PC-9 (cell line): ENCODE data around the gene CECR2.

Experiments used
- CTCF ChIP-seq: fragments of 200-600 bp; sonication (generic); conservative IDR thresholded peaks from 2 replicates; pipeline ENCODE4 v1.6.1; 2017; ENCODE audit warnings: mixed run types, antibody characterized with exemption, mild to moderate bottlenecking, moderate library complexity
- EZH2 ChIP-seq: fragments of 200-600 bp; sonication (generic); IDR thresholded peaks from 2 replicates; pipeline ENCODE4 v1.8.0; 2017; ENCODE audit warnings: antibody characterized with exemption, low read depth

GRCh38 chr22:17548756-17549035 is 179.4 kb downstream of the CECR2 start:
- TF ChIP-seq CTCF (no peak), EZH2 (no peak)
